HG03135 (cell line): ENCODE measurements around the gene CHEK2.
"Not testable (repeated sequence)": the region's sequence is repeated elsewhere in the genome, so short reads cannot be mapped to it uniquely, and the experiment has no call there.

ENCODE experiments used
- ATAC-seq: cut with Tn5 transposase; IDR thresholded peaks from one replicate; pipeline ENCODE4 v1.9.1; 2021; ENCODE audit warnings: mild to moderate bottlenecking, moderate library complexity; ENCODE audit not compliant: unreplicated experiment

Gene CHEK2

DNA sequence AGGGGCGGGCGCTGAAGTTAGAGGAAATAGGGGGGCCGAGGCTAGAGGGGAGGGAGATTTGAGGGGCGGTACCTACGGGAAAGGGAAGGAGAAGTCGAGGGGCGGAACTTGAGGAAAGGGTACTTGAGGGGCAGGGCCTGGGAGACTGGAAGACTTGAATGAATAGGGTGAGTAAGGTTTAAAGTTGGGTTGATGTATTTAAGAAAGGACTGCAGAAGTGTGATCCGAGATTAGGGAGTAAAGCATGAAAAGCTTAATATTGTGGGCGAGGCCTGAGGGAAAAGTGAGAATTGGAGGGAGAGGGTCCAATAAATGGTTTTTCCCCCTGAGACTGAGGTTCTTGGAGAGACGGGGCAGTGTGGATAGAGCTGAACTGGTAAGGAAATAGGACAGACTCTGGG lies 942 bp upstream of the CHEK2 start:
- no peak for ATAC-seq

DNA sequence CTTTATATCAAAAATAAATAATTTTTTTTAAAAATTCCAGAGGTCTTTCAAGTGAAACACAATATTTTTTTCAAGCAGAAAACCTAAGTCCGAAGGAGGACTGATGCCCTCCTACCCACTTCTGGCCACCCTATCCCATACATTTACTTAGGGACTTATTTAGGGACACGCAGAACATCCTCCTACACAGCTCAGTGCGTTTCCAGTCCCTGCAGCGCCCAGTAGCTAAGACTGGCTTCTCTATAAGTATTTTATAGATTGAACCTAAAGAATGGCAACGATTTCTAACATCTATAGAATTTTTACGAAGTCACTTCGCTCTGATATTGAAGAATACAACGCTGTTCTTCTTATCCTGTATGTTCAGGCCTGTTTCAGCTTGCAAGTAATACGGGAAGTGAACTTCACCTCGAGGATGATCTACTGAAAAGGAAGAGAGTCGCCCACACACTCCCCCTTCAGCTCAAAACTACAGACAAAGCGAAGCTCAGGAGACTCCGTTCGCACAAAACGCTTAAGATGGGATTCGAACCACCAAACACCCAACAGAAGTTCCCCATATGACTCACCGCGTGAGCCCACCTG lies 328 bp downstream of the CHEK2 start:
- no peak for ATAC-seq

DNA sequence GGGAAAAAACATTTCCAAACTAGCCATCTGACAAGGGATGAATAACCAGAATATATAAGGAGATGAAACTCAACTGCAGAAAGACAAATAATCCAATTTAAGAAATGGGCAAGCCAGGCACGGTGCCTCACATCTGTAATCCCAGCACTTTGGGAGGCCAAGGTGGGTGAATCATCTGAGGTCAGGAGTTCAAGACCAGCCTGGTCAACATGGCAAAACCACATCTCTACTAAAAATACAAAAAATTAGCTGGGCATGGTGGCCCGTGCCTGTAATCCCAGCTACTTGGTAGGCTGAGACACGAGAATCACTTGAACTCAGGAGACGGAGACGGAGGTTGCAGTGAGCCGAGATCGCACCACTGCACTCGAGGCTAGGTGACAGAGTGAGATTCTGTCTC lies 2.7 kb downstream of the CHEK2 start:
- ATAC-seq: not testable (repeated sequence)

DNA sequence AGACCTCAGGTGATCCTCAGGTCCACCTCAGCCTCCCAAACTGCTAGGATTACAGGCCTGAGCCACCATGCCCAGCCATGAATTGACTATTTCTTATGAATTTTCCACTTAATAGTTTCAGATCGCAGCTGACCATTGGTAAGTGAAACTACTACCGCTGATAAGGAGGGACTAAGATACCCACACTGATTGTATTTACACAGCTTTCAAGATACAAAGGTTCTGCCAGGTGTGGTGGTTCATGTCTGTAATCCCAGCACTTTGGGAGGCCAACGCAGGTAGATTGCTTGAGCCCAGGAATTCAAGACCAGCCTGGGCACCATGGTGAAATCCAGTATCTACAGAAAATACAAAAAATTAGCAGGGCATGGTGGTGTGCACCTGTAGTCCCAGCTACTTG lies 3.9 kb downstream of the CHEK2 start:
- ATAC-seq: no peak

DNA sequence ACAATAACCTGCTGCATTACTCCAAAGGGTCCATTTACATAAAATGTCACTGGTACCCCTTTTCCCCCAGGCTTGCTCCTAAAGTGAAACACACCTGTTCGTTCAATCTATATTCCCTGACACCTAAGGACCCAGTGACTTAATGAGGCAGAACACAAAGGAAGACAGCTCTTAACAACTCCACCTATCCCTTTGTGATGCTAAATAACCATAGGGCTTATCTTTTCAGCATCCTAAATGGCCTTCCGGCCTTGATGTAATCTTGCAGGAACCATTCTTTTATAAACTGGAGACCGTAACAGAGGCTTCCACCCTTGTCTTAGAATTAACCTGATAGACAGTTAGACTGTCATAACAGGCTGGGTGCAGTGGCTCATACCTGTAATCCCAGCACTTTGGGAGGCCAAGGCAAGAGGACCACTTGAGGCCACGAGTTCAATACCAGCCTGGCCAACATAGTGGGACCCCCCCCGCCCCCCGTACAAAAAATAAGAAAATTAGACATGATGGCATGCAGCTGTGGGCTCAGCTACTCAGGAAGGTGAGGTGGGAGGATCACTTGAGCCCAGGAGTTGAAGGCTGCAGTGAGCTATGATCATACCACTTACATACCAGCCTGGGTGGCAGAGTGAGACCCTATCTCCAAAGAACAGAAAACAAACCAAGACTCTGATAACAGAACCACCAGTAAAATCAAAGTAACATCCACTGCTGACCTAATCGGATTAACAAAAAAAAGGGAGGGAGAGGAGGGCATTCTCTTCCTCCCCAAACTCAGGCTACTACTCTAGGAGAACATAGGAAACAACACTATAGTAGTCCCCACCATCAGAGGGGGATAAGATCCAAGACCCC lies 5.1 kb downstream of the CHEK2 start:
- no peak for ATAC-seq

DNA sequence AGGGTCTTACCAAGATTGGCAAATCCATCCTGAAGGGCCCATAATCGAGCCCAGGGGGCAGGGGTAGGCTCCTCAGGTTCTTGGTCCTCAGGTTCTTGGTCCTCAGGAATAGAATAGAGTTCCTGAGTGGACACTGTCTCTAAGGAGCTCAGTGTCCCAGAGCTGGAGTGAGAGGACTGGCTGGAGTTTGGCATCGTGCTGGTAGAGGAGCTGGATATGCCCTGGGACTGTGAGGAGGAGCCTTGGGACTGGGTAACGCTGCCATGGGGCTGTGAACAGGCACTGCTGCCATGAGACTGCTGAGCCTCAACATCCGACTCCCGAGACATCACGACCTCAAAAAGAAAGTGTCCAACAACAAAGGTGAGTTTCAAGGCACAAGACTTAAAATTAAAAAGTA lies 7.2 kb downstream of the CHEK2 start:
- ATAC-seq: no peak

DNA sequence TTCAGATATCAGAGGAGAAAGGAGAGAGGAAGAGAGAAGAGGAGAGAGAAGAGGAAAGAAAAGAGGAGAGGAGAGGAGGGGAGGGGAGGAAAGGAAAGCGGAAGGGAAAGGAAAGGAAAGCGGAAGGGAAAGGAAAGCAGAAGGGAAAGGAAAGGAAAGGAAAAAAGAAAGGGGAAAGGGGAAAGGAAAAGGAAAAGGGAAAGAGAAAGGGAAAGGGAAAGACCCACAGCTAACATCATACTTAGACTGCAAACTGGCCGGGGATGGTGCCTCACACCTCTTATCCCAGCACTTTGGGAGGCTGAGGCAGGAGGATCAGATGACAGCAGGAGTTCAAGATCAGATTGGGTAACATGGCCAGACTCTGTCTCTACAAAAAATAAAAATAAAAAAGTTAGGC lies 11.4 kb downstream of the CHEK2 start:
- no peak for ATAC-seq

DNA sequence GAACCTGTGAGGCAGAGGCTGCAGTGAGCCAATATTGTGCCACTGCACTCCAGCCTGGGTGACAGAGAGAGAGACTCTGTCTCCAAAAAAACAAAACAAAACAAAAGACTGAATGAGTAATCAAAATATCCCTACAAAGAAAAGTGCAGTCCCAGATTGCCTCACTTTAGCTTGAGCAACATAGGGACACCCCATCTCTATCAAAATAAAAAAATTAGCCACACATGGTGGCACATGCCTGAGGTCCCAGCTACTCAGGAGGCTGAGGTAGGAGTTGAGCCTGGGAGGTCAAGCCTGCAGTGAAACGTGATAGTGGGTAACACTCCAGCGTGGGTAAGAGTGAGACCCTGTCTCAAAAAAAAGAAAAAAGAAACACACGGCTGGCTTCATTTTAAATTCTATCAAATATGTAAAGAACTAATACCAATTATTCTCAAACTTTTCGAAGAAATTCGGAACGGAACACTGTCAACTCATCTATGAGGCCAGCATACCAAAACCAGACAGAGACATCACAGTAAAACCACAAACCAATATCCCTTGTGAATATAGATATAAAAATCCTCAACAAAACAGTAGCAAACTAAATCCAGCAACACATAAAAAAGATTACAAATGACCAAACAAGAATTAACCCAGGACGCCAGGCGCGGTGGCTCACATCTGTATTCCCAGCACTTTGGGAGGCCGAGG lies 12.9 kb downstream of the CHEK2 start:
- ATAC-seq: no peak

DNA sequence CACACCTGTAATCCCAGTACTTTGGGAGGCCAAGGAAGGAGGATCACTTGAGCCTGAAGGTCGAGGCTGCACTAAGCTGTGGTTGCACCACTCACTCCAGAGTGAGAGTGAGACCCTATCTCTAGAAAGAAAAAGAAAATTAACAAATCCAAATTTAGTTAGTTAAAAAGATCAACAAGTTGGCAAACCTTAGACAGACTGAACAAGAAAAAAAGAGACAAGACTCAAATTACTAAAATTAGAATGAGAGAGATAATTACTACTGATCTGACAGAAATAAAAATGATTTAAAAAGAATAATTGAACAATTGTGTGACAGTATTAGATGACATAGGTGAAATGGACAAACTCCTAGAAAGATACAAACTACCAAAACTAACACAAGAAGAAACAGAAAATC lies 13.6 kb downstream of the CHEK2 start:
- ATAC-seq: no peak

DNA sequence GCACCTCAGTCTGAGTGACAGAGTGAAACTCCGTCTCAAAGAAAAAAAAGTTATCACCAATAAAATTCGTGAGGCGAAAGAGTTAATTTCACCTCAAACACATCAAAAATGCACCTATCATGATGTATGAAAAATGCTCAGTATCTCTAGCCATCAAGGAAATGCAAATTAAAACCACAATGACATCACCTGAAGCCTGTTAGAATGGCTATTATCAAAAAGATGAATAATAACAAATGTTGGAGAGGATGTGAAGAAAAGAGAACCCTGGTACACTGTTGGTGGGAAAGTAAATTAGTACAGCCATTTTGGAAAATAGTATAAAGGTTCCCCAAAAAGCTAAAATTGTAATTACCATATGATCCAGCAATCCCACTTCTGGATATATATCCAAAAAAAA lies 23.6 kb downstream of the CHEK2 start:
- ATAC-seq: no peak

DNA sequence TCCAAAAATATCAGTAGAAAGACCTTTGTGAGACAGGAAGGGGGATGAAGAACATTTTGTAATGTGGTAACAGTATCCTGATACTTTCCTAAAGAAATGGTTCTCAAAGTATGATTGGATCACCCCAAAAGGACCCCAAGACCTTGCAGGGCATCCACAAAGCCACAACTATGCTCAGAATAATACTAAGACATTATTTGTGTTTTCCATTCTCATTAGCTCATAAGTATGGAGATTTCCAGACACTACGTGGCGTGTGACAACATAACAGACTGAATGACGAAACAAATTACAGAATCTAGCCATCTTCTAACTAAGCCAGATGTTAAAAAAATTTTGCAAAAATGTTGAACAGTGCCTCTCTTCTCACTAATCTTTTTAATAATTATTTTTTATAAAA lies 24.9 kb downstream of the CHEK2 start:
- ATAC-seq: no peak

DNA sequence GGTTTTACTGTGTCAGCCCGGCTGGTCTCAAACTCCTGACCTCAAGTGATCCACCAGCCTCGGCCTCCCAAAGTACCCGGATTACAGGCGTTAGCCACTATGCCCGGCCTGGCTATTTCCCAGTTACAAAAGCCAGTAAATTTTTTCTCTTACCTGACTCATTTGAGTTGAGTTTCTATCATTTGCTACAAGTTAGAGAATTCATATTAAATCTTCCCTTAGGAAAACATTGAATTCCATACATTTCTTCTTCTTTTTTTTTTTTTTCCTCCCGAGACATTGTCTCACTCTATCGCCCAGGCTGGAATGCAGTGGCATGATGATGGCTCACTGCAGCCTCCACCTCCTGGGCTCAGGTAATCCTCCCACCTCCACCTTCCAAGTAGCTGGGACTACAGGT lies 26.0 kb downstream of the CHEK2 start:
- no peak for ATAC-seq

DNA sequence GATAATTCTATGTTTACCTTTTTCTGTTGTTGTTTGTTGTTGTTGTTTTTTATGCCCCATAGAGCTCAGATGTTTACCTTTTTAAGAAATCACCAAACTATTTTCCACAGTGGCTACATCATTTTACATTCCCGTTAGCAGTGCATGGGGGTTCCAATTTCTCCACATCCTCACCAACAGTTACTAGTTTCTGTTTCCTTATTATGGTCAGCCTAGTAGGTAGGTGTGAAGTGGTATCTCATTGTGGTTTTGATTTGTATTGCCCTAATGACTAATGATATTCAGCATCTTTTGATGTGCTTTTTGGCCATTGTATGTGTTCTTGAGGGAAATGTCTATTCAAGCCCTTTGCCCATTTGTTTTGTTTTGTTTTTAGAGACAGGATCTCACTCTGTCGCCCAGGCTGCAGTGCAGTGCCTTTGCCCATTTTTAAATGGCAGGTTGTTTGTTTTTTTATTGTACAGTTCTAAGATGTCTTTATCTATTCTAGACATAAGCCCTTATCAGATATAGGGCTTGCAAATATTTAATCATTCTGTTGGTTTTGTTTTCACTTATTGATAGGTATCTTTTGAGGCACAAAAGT lies 27.5 kb downstream of the CHEK2 start:
- no peak for ATAC-seq

DNA sequence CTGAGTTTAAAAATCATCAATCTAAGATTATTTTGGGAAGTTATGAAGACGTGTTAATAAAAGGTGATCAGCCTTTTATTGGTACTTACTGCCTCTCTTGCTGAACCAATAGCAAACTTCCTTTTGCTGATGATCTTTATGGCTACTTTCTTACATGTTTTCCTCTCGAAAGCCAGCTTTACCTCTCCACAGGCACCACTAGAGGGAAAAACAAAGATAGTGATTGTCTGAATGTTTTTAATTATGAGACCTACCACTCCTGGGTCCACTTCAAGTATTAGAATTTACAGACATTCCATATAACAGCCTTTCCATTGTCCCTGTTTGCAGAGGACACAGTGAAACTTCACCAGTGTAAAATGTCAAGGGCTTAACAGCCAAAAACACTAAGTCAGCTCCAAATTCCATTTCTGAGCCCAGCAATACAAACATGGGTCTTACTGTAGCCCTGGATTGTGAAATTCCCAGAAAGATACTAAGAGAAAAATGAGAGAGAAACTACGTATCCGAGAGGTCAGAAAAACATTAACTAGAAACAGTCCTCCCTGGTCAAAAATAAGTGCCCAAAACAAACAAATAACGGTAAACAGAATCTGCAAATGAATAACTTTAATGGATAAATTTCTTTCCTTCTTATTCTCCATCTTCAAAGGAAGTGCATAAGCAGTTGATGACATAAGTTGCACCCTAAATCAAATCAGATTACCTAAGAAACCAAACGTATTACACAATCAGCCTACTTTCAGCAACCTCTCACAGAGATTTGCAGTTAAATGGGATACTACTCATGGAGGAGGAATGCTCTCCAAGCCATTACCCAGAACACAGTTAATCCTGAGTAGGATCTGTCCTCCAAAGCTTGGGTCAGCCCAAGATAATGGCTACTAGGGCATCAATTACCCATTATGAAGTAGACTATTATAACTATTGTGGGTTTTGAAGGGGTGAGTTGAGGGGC lies 29.5 kb downstream of the CHEK2 start:
- no peak for ATAC-seq

DNA sequence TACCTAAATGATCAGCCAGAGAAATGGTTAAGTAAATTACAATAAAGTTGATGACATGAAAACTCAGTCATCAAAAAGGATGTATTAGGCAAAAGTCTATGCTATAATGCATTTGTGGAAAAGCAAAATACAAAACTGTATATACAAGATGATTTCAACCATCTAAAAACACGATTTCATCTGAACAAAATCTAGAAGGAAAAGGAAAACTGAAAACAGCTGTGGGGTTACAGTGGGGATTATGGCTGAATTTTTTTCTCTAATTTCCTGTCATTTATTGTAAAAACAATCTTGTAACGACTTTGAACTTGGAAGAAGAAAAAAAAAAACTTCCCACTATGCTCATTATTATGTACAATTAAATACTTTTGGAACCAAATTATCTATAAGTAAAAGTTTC lies 30.3 kb downstream of the CHEK2 start:
- no peak for ATAC-seq

DNA sequence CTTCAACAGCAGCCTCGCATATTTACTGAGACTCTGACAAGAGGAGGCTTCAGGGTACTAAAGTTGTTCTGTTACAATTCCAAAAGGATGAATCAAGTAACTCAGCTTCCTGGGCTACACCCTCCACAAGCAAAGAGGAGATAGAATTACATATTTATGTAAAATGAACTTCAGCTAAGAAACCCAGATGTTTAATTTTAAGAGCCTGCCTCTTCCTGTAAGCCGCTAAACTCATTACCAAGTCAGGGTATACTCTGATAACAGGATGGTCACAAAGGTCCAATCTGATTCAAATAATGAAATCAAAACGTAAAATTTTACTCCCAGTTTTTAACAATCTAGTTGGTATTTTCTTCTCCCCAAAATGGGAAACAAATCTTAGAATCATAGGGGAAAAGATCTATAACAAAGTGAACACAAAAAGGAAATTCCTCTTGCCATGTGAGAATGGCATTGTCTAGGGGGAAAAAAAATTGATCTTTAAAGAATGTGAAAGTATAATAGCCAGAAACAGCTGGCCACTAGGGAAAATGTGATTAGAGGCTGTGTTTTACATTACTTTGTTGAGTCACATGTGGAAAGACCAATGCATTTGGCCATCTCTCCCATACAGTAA lies 30.9 kb downstream of the CHEK2 start:
- no peak for ATAC-seq

DNA sequence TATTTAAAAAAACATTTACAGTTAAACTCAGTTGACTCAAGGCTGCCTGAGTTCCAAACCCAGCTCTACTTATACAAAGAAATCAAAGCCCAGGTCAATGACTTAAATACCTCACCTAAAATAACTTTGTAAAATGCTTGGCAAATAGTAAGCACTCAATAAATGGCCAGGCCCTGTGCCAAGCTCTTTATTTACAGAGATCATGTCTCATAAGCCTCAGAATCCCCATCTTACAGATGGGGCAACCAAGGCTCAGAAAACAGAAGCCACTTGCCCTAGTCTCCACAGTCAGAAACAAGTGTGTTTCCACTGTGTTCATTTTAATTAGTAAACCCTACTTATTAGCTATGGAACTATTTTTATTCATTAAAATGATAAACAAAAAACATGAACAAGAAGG lies 31.5 kb downstream of the CHEK2 start:
- ATAC-seq: no peak

DNA sequence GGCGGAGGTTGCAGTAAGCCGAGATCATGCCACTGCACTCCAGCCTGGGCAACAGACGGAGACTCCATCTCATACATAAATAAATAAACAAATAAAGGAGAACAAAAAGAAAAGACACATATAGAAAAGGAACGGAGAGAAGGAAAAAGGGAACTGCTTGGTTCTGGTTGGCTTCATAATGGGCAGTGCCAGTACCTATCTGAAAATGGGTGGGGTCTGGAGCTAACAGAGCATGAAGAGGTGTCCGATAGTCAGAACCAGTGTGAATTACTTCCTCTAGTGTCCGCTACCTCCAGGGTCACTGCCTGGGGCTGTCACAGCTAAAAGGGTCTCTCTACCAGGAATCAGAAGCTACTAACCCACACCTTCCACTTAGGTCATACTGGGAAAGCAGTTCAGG lies 34.8 kb downstream of the CHEK2 start:
- no peak for ATAC-seq

DNA sequence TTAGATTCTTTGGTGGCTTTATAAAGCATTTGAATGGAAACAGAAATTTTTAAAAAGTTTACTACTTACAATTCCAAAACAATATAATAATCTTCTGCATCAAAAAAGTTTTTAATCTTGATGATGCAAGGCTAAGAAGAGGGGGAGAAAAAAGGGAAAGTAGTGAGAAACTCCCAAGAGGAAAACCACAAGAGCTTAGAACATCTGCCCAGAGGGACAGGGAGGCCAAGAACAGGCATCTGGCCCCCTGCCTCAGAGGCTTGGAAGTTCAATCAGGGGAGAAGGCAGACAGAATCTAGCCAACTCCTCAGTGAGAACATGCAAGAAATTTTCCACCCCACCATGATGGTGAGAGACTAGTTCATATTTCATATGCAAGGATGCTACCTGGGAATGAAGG lies 38.2 kb downstream of the CHEK2 start:
- no peak for ATAC-seq

DNA sequence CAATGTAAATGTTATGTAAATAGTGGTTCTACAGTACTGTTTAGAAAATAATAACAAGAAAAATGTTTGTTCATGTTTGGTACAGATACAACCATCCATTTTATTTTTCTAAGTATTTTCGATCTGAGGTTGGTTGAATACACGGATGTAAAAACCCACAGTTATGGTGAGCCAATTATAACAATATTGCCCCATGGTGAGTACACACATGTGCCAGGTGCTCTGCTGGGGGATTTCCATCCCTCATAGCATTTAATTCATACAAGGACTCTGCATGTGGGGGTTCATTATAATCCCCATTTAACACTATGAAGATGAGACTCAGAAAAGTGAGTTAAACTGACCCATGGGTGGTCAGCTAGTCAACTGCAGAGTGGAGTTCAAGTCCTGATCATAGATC lies 38.7 kb downstream of the CHEK2 start:
- no peak for ATAC-seq
